Mesenchymal stem cell (in vitro differentiated cells and primary cell): ENCODE data around the gene INPP5A.

ENCODE experiments used
- DNase-seq: peaks from one replicate; pipeline ENCODE4 v3.0.0-alpha.2; 2013
- H2AFZ ChIP-seq: one replicate; pipeline ENCODE4 v1.6.1; 2013; ENCODE audit warnings: low read depth, mild to moderate bottlenecking, control low read depth, inconsistent platforms, low read length, moderate library complexity
- H2AK5ac ChIP-seq: 2 replicates; pipeline ENCODE4 v1.6.1; 2013; ENCODE audit warnings: low read length, moderate library complexity, mild to moderate bottlenecking, inconsistent platforms; ENCODE audit not compliant: severe bottlenecking
- H2BK120ac ChIP-seq: one replicate; pipeline ENCODE4 v1.6.1; 2013; ENCODE audit warnings: low read depth, mild to moderate bottlenecking, inconsistent platforms, low read length, moderate library complexity
- H2BK12ac ChIP-seq, 2 experiments: one replicate each; pipeline ENCODE4 v1.6.1; 2013; ENCODE audit warnings: inconsistent platforms in 2 of 2, low read length in 2 of 2, mild to moderate bottlenecking in 2 of 2, moderate library complexity in 2 of 2, control low read depth in 1 of 2
- H2BK15ac ChIP-seq: one replicate; pipeline ENCODE4 v1.6.1; 2013; ENCODE audit warnings: mild to moderate bottlenecking, low read depth, inconsistent platforms; ENCODE audit not compliant: poor library complexity, severe bottlenecking
- H2BK5ac ChIP-seq: 2 replicates; pipeline ENCODE4 v1.6.1; 2013; ENCODE audit warnings: low read depth, mild to moderate bottlenecking, low read length, control low read depth, inconsistent platforms; ENCODE audit not compliant: poor library complexity, severe bottlenecking
- H3K14ac ChIP-seq, 2 experiments: one replicate each; pipeline ENCODE4 v1.6.1; 2013; ENCODE audit warnings: inconsistent platforms in 2 of 2, low read length in 2 of 2, control low read depth in 1 of 2, mild to moderate bottlenecking in 1 of 2, moderate library complexity in 1 of 2
- H3K18ac ChIP-seq, 2 experiments: one replicate each; pipeline ENCODE4 v1.6.1; 2013; ENCODE audit warnings: inconsistent platforms in 2 of 2, low read length in 2 of 2, control low read depth in 1 of 2, low read depth in 1 of 2, mild to moderate bottlenecking in 1 of 2
- H3K23ac ChIP-seq, 2 experiments: one replicate each; pipeline ENCODE4 v1.6.1; 2013; ENCODE audit warnings: inconsistent platforms in 2 of 2, low read length in 2 of 2, mild to moderate bottlenecking in 2 of 2, moderate library complexity in 2 of 2, control low read depth in 1 of 2
- H3K27ac ChIP-seq: 2 replicates; pipeline ENCODE4 v1.5.1; 2013; ENCODE audit warnings: mild to moderate bottlenecking, moderate library complexity, low read length, control low read depth, inconsistent platforms; ENCODE audit not compliant: poor library complexity, severe bottlenecking
- H3K27me3 ChIP-seq, 2 experiments: 2 replicates each; pipeline versions ENCODE4 v1.6.1 to v1.7.0; 2013; ENCODE audit warnings: low read length in 2 of 2, mild to moderate bottlenecking in 2 of 2, moderate library complexity in 2 of 2, control low read depth in 1 of 2, inconsistent platforms in 1 of 2; ENCODE audit not compliant: control insufficient read depth in 1 of 2, insufficient read depth in 1 of 2
- H3K36me3 ChIP-seq, 2 experiments: 2 replicates each; pipeline versions ENCODE4 v1.6.1 to v1.7.0; 2013; ENCODE audit warnings: low read length in 2 of 2, control low read depth in 1 of 2, inconsistent platforms in 1 of 2, low read depth in 1 of 2, mild to moderate bottlenecking in 1 of 2; ENCODE audit not compliant: insufficient read depth in 2 of 2, control insufficient read depth in 1 of 2
- H3K4ac ChIP-seq, 2 experiments: one replicate each; pipeline ENCODE4 v1.6.1; 2013; ENCODE audit warnings: inconsistent platforms in 2 of 2, low read length in 2 of 2, mild to moderate bottlenecking in 2 of 2, moderate library complexity in 2 of 2, control low read depth in 1 of 2, low read depth in 1 of 2
- H3K4me1 ChIP-seq: 2 replicates; pipeline ENCODE4 v1.6.1; 2013; ENCODE audit warnings: low read depth, low read length, control low read depth; ENCODE audit not compliant: control insufficient read depth, insufficient read depth
- H3K4me2 ChIP-seq: 2 replicates; pipeline ENCODE4 v1.6.1; 2013; ENCODE audit warnings: low read length, mild to moderate bottlenecking, inconsistent platforms; ENCODE audit not compliant: poor library complexity, severe bottlenecking
- H3K4me3 ChIP-seq, 2 experiments: 2 replicates each; pipeline versions ENCODE4 v1.5.1 to v1.7.0; 2013; ENCODE audit warnings: low read length in 2 of 2, mild to moderate bottlenecking in 2 of 2, control low read depth in 1 of 2, low read depth in 1 of 2; ENCODE audit not compliant: insufficient read depth in 1 of 2
- H3K79me1 ChIP-seq: replicated peaks from 2 replicates; pipeline ENCODE4 v1.6.1; 2013; ENCODE audit warnings: mild to moderate bottlenecking, control low read depth, low read length, inconsistent platforms; ENCODE audit not compliant: poor library complexity, severe bottlenecking
- H3K9ac ChIP-seq: 2 replicates; pipeline ENCODE4 v1.7.0; 2013; ENCODE audit warnings: mild to moderate bottlenecking, low read length, moderate library complexity
- H3K9me3 ChIP-seq: 2 replicates; pipeline ENCODE4 v1.7.0; 2013; ENCODE audit warnings: mild to moderate bottlenecking, low read length; ENCODE audit not compliant: control insufficient read depth
- H4K8ac ChIP-seq: one replicate; pipeline ENCODE4 v1.6.1; 2013; ENCODE audit warnings: inconsistent platforms, mild to moderate bottlenecking, low read length, moderate library complexity
- H4K91ac ChIP-seq: one replicate; pipeline ENCODE4 v1.6.1; 2013; ENCODE audit warnings: mild to moderate bottlenecking, low read length, inconsistent platforms
- WGBS: methylation state at CpG from one replicate; pipeline ENCODE4 v1.1.7; 2013; ENCODE audit warnings: mixed read lengths; 5-methylcytosine and 5-hydroxymethylcytosine counted together

INPP5A gene

DNA sequence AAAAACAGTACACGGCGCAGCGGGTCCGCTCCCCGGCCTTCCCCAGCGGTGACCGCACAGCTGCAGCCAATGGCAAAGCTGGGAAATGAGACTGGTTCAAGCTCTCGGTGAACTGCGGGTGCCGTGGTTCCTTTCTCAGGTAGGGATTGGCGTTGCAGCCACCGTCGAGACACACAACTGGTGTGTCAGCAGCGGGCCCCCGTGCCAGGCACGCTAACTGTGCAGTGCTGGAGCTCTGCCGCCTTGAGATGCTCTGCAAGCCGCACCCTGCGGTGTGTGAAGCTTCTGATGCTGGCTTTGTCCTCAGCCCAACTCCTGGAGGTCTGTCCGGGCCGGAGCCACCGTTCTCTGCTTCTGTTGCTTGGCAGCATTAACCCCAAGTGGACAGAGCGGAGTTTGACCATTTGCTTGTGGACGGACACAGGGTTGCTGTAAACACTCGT, 269.0 kb downstream of the INPP5A start:
- H3K4me1 ChIP-seq = no peaks in the 10 kb centered on the region
- no peaks in the 10 kb centered on the region for H3K36me3 ChIP-seq
- H2BK15ac ChIP-seq = no peak overlapping the region
- H2BK5ac ChIP-seq = no peak overlapping the region
- H3K27me3 ChIP-seq = peaks cover 4 to 63% of the 10 kb centered on the region in 2 experiments
- H3K4ac ChIP-seq = no peak overlapping the region
- no peak overlapping the region for H3K27ac ChIP-seq
- H3K9me3 ChIP-seq = peaks cover 5% of the 10 kb centered on the region
- no peak overlapping the region for H3K14ac ChIP-seq
- H4K8ac ChIP-seq = no peak overlapping the region
- H4K91ac ChIP-seq = no peak overlapping the region
- no peak overlapping the region for H2AK5ac ChIP-seq
- no peak overlapping the region for H3K4me2 ChIP-seq
- H3K4me3 ChIP-seq = no peak overlapping the region
- no peak overlapping the region for H2BK12ac ChIP-seq
- DNase-seq = no peak
- H3K79me1 ChIP-seq = no peaks in the 10 kb centered on the region
- no peak overlapping the region for H2AFZ ChIP-seq
- no peak overlapping the region for H3K9ac ChIP-seq
- 87% methylated on average over 25 of the region's 25 CpGs for WGBS
- no peak overlapping the region for H3K23ac ChIP-seq
- no peak overlapping the region for H3K18ac ChIP-seq
- H2BK120ac ChIP-seq = no peak overlapping the region

DNA sequence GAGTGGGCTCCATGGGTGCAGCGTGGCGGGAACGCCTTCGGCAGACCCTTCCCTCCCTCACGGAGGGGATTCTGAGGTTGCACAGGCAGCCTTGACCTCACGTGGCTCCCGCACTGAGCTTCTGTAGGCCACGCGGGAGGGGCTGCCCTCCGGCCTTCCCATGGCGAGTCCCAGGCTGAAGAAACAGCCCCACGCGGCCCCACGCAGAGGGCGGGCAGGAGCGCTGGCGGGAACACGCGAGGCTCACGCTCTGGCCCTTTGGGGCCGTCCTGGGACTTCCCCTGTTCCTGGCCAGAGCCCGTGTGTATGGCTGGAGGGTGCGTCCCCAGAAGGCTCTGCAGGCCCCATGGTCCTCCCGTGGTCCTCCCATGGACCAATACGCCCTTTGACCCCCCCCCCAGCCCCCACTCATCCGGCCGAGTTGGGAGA, 270.0 kb downstream of the INPP5A start:
- Histone ChIP-seq H4K8ac (no peak overlapping the region), H3K23ac (no peak overlapping the region), H3K4ac (no peak overlapping the region), H2AK5ac (no peak overlapping the region), H2BK12ac (no peak overlapping the region), H2AFZ (no peak overlapping the region), H3K9ac (no peak overlapping the region), H3K27ac (no peak overlapping the region), H2BK15ac (no peak overlapping the region), H3K4me1 (peaks cover 2% of the 10 kb centered on the region), H3K79me1 (no peaks in the 10 kb centered on the region), H3K27me3 (peaks cover 0 to 58% of the 10 kb centered on the region in 2 experiments), H3K14ac (no peak overlapping the region), H3K4me2 (no peak overlapping the region), H4K91ac (no peak overlapping the region), H3K18ac (no peak overlapping the region), H3K36me3 (no peaks in the 10 kb centered on the region), H2BK120ac (no peak overlapping the region), H3K4me3 (no peak overlapping the region), H2BK5ac (no peak overlapping the region), H3K9me3 (no peaks in the 10 kb centered on the region)
- no peak for DNase-seq
- WGBS = 88% methylated on average over 27 of the region's 27 CpGs

DNA sequence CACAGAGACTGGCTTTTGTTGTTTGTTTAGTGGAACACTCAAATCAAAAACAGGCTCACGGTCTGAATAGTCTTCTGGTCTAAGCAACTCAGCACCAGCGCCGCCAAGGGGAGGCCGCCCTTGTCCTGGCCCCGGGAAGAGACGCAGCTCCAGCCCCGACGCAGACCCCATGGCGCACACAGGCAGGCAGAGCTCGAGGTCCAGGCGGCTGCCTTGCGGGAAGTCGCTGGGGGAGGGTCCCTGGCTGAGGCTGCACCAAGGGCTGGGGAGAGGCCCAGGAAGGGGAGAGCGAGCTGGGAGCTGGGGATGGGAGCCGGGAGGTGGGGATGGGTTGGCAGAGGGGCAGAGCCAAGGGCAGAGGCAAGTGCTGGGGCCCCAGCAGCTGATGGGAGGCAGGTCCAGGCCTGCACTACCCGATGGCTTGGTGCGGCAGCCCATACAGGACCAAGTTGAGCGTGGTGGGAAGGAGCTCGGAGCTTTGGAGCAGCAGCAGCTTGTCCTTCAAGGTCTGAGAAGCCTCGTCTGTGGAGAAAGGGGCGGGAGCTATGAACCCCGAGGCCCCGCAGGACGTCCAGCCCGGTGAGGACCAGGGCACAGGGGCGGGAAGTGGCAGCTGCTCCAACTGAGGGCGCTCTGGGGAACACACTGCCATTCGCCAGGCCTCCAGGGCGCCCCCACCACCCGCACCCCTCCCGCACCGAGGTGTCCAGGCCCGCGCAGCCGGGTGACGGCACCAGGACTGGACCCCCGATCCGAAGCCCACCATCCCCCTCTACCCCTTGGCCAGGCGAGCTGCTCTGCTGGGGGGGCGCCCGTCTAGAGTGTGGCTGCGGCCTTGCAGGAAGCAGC, 271.0 kb downstream of the INPP5A start:
- DNase-seq = no peak
- Histone ChIP-seq H3K4me1 (peaks cover 2% of the 10 kb centered on the region), H3K36me3 (no peaks in the 10 kb centered on the region), H3K9ac (no peak overlapping the region), H3K9me3 (no peaks in the 10 kb centered on the region), H3K27ac (no peak overlapping the region), H3K4me2 (no peak overlapping the region), H4K91ac (no peak overlapping the region), H3K14ac (no peak overlapping the region), H2BK120ac (no peak overlapping the region), H4K8ac (no peak overlapping the region), H2AK5ac (no peak overlapping the region), H2BK12ac (no peak overlapping the region), H3K27me3 (peaks cover 0 to 58% of the 10 kb centered on the region in 2 experiments), H3K18ac (no peak overlapping the region), H3K4me3 (no peak overlapping the region), H3K79me1 (no peaks in the 10 kb centered on the region), H2BK5ac (no peak overlapping the region), H2AFZ (no peak overlapping the region), H3K4ac (no peak overlapping the region), H3K23ac (no peak overlapping the region), H2BK15ac (no peak overlapping the region)
- 78% methylated on average over 42 of the region's 42 CpGs for WGBS

DNA sequence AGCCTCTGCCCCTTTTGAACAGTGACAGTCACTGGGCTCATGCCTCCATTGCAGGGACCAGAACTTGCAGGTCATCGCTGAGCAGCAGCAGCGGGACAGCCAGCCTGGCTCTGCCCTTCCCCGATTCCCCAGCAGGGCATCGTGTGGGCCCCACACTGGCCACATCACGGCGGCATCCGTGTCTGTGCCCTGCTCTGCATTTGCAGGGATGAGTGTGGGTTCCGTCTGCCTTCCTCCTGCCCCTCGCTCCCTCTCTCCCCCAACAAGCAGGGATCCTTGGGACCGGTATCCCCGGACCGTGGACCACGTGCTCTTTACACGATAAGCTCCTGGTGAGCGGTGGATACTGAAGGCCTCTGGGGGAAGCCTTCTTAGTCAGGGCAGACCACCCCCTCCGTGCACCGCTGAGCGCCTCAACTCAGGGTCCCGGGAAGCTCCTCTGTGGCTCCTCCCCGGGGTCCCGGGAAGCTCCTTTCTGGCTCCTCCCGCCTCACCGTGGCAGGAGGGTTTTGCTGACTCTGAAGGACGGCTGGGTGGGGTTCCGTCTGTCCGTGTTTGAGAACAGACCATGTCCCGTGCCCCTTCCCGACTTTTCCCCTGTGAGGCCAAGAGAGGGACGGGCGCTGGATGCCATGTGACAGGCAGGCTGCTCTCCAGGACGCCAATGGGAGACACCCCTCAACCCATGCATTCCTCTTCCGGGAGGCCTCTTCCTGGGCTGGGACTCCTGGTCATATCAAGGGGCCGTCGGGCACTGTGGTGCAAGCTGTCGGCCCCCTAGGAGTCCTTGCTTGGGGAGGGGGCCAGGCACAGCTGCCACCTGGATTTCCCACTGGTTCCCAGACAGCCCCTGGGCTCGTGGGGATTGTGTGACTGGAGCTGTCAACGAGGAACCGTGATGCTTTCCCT, 271.9 kb downstream of the INPP5A start:
- Histone ChIP-seq H3K4me3 (no peak overlapping the region), H2AK5ac (no peak overlapping the region), H3K27ac (no peak overlapping the region), H3K4me2 (no peak overlapping the region), H2BK12ac (no peak overlapping the region), H3K79me1 (no peaks in the 10 kb centered on the region), H2BK5ac (no peak overlapping the region), H3K23ac (no peak overlapping the region), H3K36me3 (no peaks in the 10 kb centered on the region), H3K14ac (no peak overlapping the region), H3K4ac (no peak overlapping the region), H3K9ac (no peak overlapping the region), H3K27me3 (peaks cover 0 to 61% of the 10 kb centered on the region in 2 experiments), H4K8ac (no peak overlapping the region), H2BK15ac (no peak overlapping the region), H3K9me3 (no peaks in the 10 kb centered on the region), H3K18ac (no peak overlapping the region), H2BK120ac (no peak overlapping the region), H4K91ac (no peak overlapping the region), H3K4me1 (peaks cover 2% of the 10 kb centered on the region), H2AFZ (no peak overlapping the region)
- WGBS = 88% methylated on average over 38 of the region's 38 CpGs
- no peak for DNase-seq
